H9 (cell line): Measurements from ENCODE around the gene KRT9. TPM values are rescaled to one million over a fixed set of nuclear protein-coding genes. Genes with fewer than 3 reads are reported as not detected.

Source experiments
- DNase-seq: peaks from one replicate; pipeline ENCODE4 v3.0.0-alpha.2; 2017
- H2AFZ ChIP-seq: one replicate; pipeline ENCODE4 v1.6.1; 2013; ENCODE audit warnings: mild to moderate bottlenecking, low read length, control low read depth, moderate library complexity
- H2AK5ac ChIP-seq: 2 replicates; pipeline ENCODE4 v1.6.1; 2013; ENCODE audit warnings: low read length, control low read depth, mixed read lengths; ENCODE audit not compliant: insufficient read length
- H2BK120ac ChIP-seq: one replicate; pipeline ENCODE4 v1.6.1; 2013; ENCODE audit warnings: low read depth, mild to moderate bottlenecking, low read length, control low read depth, inconsistent platforms; ENCODE audit not compliant: poor library complexity, severe bottlenecking
- H2BK12ac ChIP-seq: 2 replicates; pipeline ENCODE4 v1.6.1; 2013; ENCODE audit warnings: low read length, control low read depth, mixed read lengths, low read depth; ENCODE audit not compliant: insufficient read length
- H2BK15ac ChIP-seq: 2 replicates; pipeline ENCODE4 v1.6.1; 2013; ENCODE audit warnings: low read depth, low read length, control low read depth
- H2BK20ac ChIP-seq: one replicate; pipeline ENCODE4 v1.6.1; 2013; ENCODE audit warnings: low read depth, mild to moderate bottlenecking, low read length, control low read depth, inconsistent platforms; ENCODE audit not compliant: poor library complexity, severe bottlenecking
- H2BK5ac ChIP-seq: 2 replicates; pipeline ENCODE4 v1.6.1; 2013; ENCODE audit warnings: low read length, control low read depth, mixed read lengths; ENCODE audit not compliant: insufficient read length
- H3K14ac ChIP-seq: 2 replicates; pipeline ENCODE4 v1.6.1; 2013; ENCODE audit warnings: low read length, control low read depth; ENCODE audit not compliant: insufficient read depth
- H3K18ac ChIP-seq: 2 replicates; pipeline ENCODE4 v1.6.1; 2013; ENCODE audit warnings: low read depth, mild to moderate bottlenecking, mixed read lengths, low read length, control low read depth; ENCODE audit not compliant: insufficient read length
- H3K23ac ChIP-seq: 2 replicates; pipeline ENCODE4 v1.6.1; 2013; ENCODE audit warnings: low read length, control low read depth, mixed read lengths, low read depth; ENCODE audit not compliant: insufficient read length
- H3K23me2 ChIP-seq: 2 replicates; pipeline ENCODE4 v1.6.1; 2013; ENCODE audit warnings: low read depth, mild to moderate bottlenecking, mixed read lengths, low read length, control low read depth; ENCODE audit not compliant: insufficient read length, poor library complexity, severe bottlenecking
- H3K27ac ChIP-seq: 2 replicates; pipeline ENCODE4 v1.5.1; 2013; ENCODE audit warnings: low read length, control low read depth, mixed read lengths, low read depth; ENCODE audit not compliant: insufficient read length
- H3K27me3 ChIP-seq: 2 replicates; pipeline ENCODE4 v1.6.1; 2013; ENCODE audit warnings: low read length, control low read depth, inconsistent platforms; ENCODE audit not compliant: insufficient read depth
- H3K4ac ChIP-seq: 2 replicates; pipeline ENCODE4 v1.6.1; 2013; ENCODE audit warnings: low read depth, mild to moderate bottlenecking, control low read depth, inconsistent platforms, low read length, moderate library complexity
- H3K4me1 ChIP-seq: 2 replicates; pipeline ENCODE4 v1.6.1; 2013; ENCODE audit warnings: low read length, control low read depth, inconsistent platforms; ENCODE audit not compliant: insufficient read depth
- H3K4me2 ChIP-seq: 2 replicates; pipeline ENCODE4 v1.6.1; 2013; ENCODE audit warnings: low read length, control low read depth, mixed read lengths; ENCODE audit not compliant: insufficient read length, insufficient read depth
- H3K56ac ChIP-seq: 2 replicates; pipeline ENCODE4 v1.6.1; 2013; ENCODE audit warnings: low read depth, mild to moderate bottlenecking, mixed read lengths, low read length, control low read depth; ENCODE audit not compliant: insufficient read length
- H3K79me1 ChIP-seq: 2 replicates; pipeline ENCODE4 v1.6.1; 2013; ENCODE audit warnings: low read depth, mild to moderate bottlenecking, moderate library complexity, low read length, control low read depth, inconsistent platforms; ENCODE audit not compliant: insufficient read depth, poor library complexity, severe bottlenecking
- H3K79me2 ChIP-seq: 2 replicates; pipeline ENCODE4 v1.6.1; 2013; ENCODE audit warnings: low read length, control low read depth, inconsistent platforms; ENCODE audit not compliant: insufficient read depth
- H3K9ac ChIP-seq: 2 replicates; pipeline ENCODE4 v1.6.1; 2013; ENCODE audit warnings: low read length, control low read depth, mixed read lengths; ENCODE audit not compliant: insufficient read length; ENCODE audit errors: extremely low read depth
- H3K9me3 ChIP-seq: one replicate; pipeline ENCODE4 v1.6.1; 2013; ENCODE audit warnings: low read depth, low read length, inconsistent platforms; ENCODE audit not compliant: control insufficient read depth
- H3T11ph ChIP-seq: one replicate; pipeline ENCODE4 v1.6.1; 2013; ENCODE audit warnings: mild to moderate bottlenecking, low read length, control low read depth, inconsistent platforms
- H4K20me1 ChIP-seq: one replicate; pipeline ENCODE4 v1.6.1; 2013; ENCODE audit not compliant: control insufficient read depth, insufficient read length, insufficient read depth
- H4K5ac ChIP-seq: 2 replicates; pipeline ENCODE4 v1.6.1; 2013; ENCODE audit warnings: low read depth, mild to moderate bottlenecking, mixed read lengths, low read length, control low read depth; ENCODE audit not compliant: insufficient read length
- H4K8ac ChIP-seq: replicated peaks from 2 replicates; pipeline ENCODE4 v1.6.1; 2013; ENCODE audit warnings: low read length, control low read depth, mixed read lengths, low read depth; ENCODE audit not compliant: insufficient read length
- H4K91ac ChIP-seq: 2 replicates; pipeline ENCODE4 v1.6.1; 2013; ENCODE audit warnings: low read depth, mild to moderate bottlenecking, moderate library complexity, mixed read lengths, low read length, control low read depth; ENCODE audit not compliant: insufficient read length
- H3K27ac Mint-ChIP-seq, 3 experiments: 2 replicates in 2 of 3; 3 replicates in 1 of 3; pipeline ENCODE4 v1.8.0; 2020 to 2021; ENCODE audit warnings: mixed read lengths in 3 of 3, mild to moderate bottlenecking in 1 of 3, moderate library complexity in 1 of 3
- H3K27me3 Mint-ChIP-seq: 2 replicates; pipeline ENCODE4 v1.8.0; 2021; ENCODE audit warnings: low read depth, mild to moderate bottlenecking, moderate library complexity, mixed read lengths
- H3K36me3 Mint-ChIP-seq, 3 experiments: 2 replicates in 2 of 3; 3 replicates in 1 of 3; pipeline ENCODE4 v1.8.0; 2020 to 2021; ENCODE audit warnings: low read depth in 3 of 3, mixed read lengths in 3 of 3; ENCODE audit not compliant: insufficient read depth in 1 of 3
- H3K4me1 Mint-ChIP-seq, 2 experiments: 2 replicates each; pipeline ENCODE4 v1.8.0; 2020; ENCODE audit warnings: mixed read lengths in 2 of 2
- H3K4me3 Mint-ChIP-seq, 2 experiments: 2 replicates in 1 of 2; 3 replicates in 1 of 2; pipeline ENCODE4 v1.8.0; 2020 to 2021; ENCODE audit warnings: mild to moderate bottlenecking in 2 of 2, mixed read lengths in 2 of 2, moderate library complexity in 1 of 2
- H3K9me3 Mint-ChIP-seq, 2 experiments: 2 replicates in 1 of 2; 3 replicates in 1 of 2; pipeline ENCODE4 v1.8.0; 2020; ENCODE audit warnings: mild to moderate bottlenecking in 2 of 2, mixed read lengths in 2 of 2, moderate library complexity in 1 of 2
- CTCF ChIP-seq: fragments of 200-600 bp; sonication (generic); conservative IDR thresholded peaks from 3 replicates; pipeline ENCODE4 v1.8.0; 2021; ENCODE audit warnings: antibody characterized with exemption, mild to moderate bottlenecking
- WGBS: extraction: QIAGEN DNeasy Blood & Tissue Kit; methylation state at CpG from one replicate; pipeline ENCODE4 v1.1.7; 2013; ENCODE audit warnings: missing lambda C conversion rate, low lambda C conversion rate, mixed read lengths; ENCODE audit not compliant: insufficient read length; ENCODE audit errors: extremely low coverage; 5-methylcytosine and 5-hydroxymethylcytosine counted together
- total RNA-seq: library from RNA; stranded (reverse); gene quantifications from 2 replicates; pipeline ENCODE4 v1.2.1, GENCODE V29; 2021

The KRT9 gene
- total RNA-seq, 1 experiment from 2014 or later, result not detected

- H2BK15ac ChIP-seq, result no peak overlapping the region
- no peak overlapping the region for H3K56ac ChIP-seq
- H4K5ac ChIP-seq, result no peak overlapping the region
- no CpG with 5 or more reads among the region's 13 CpGs for WGBS
- no peak overlapping the region for H2BK20ac ChIP-seq
- no peak overlapping the region for H3K18ac ChIP-seq
- no peaks in the 10 kb centered on the region for H3K4me1 ChIP-seq
- no peak overlapping the region for H3K4me2 ChIP-seq
- no peaks in the 10 kb centered on the region for H3K9me3 ChIP-seq
- no peak for DNase-seq
- no peak overlapping the region for H3K4ac ChIP-seq
- Mint-ChIP-seq H3K4me3 (no peak overlapping the region), H3K27ac (no peak overlapping the region), H3K36me3 (peaks cover 0 to 13% (median 1%) of the 10 kb centered on the region in 3 experiments; a peak in 4 of 7 replicates), H3K27me3 (peaks cover 17% of the 10 kb centered on the region), H3K9me3 (peaks cover 3 to 13% of the 10 kb centered on the region in 2 experiments; a peak in 4 of 5 replicates), H3K4me1 (peaks cover 35 to 47% of the 10 kb centered on the region in 2 experiments)
- H2AFZ ChIP-seq, result no peak overlapping the region
- no peak overlapping the region for H2BK120ac ChIP-seq
- H2BK12ac ChIP-seq, result no peak overlapping the region
- no peak overlapping the region for H4K8ac ChIP-seq
- H3K23me2 ChIP-seq, result no peaks in the 10 kb centered on the region
- H2BK5ac ChIP-seq, result no peak overlapping the region
- no peak overlapping the region for H3K9ac ChIP-seq
- no peak overlapping the region for H4K91ac ChIP-seq
- no peaks in the 10 kb centered on the region for H3K27me3 ChIP-seq
- TF ChIP-seq CTCF, result no peak
- H2AK5ac ChIP-seq, result no peak overlapping the region
- H3K23ac ChIP-seq, result no peak overlapping the region
- no peaks in the 10 kb centered on the region for H4K20me1 ChIP-seq
- H3K79me2 ChIP-seq, result no peaks in the 10 kb centered on the region
- no peak overlapping the region for H3T11ph ChIP-seq
- H3K14ac ChIP-seq, result no peak overlapping the region
- no peak overlapping the region for H3K27ac ChIP-seq
- H3K79me1 ChIP-seq, result no peaks in the 10 kb centered on the region
Observed at GRCh38 chr17:41545829-41546410, 25.9 kb downstream of the KRT9 start.
